AG04449 (cell line): ENCODE results near the gene ASIP.

Experiments
- CTCF ChIA-PET: fragments of 350-600 bp; formaldehyde crosslinking; extraction: SDS; loops from one replicate; lab custom pipeline; 2021; ENCODE audit warnings: antibody characterized with exemption; lab: Yijun Ruan, JAX
- POLR2A ChIA-PET: fragments of 400-600, 350-600 bp; formaldehyde crosslinking; extraction: SDS; loops from one replicate; lab custom pipeline; 2020; ENCODE audit warnings: antibody characterized with exemption, inconsistent platforms; lab: Yijun Ruan, JAX
- DNase-seq: peaks from one replicate; pipeline ENCODE4 v3.0.0-alpha.2; 2010; ENCODE audit warnings: low read depth, low spot score
- H3K4me3 ChIP-seq: 2 replicates; pipeline ENCODE4 v1.5.1; 2011; ENCODE audit warnings: low read depth, mild to moderate bottlenecking, control low read depth, low read length
- TF ChIP-seq, protein P1 (sequence below): IDR thresholded peaks from one replicate; pipeline ENCODE4 v1.5.1; 2011; ENCODE audit warnings: mild to moderate bottlenecking, moderate library complexity, low read length, control low read depth, inconsistent platforms; ENCODE audit not compliant: insufficient read depth; ENCODE audit errors: missing control alignments

Gene ASIP

DNA sequence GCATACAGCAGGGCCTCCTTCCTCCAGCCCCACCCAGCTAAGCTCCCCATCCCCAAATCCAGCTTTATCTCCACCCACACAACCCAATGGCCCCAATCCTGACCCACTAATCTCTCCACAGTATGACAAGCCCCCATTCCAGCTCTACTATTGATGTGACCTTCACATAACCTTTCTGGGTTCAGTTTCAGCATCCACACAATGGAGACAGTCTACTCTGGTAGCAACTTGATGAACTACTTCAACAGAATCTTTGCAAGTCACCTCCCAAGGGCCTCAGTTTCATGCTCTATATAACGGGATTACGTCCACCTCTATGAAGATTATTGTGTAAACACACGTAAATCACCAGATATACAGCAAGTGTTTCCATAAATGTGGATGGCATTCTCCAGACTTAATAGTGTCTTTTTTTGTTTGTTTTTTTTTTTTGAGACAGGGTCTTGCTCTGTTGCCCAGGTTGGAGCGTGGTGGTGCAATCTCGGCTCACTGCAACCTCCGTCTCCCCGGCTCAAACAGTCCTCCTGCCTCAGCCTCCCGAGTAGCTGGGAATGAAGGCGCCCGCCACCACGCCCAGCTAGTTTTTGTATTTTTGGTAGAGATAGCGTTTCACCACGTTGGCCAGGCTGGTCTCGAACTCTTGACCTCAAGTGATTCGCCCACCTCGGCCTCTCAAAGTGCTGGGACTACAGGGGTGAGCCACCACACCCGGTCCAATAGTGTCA, 60.5 kb downstream of the ASIP start:
- ChIA-PET CTCF (interaction anchor here (1.2 to 10.3 kb wide), 6 partner anchors 9 to 176 kb away, joined by 3 to 94 read pairs (median 4); no protein-coding TSS in a partner anchor), POLR2A (interaction anchor here (0.7 to 1.0 kb wide), 2 partner anchors 53 to 83 kb away, joined by 3 read pairs; no protein-coding TSS in a partner anchor)
- H3K4me3 ChIP-seq = peak overlapping the region; percentile 78
- DNase-seq = no peak
- TF ChIP-seq, protein P1, sequence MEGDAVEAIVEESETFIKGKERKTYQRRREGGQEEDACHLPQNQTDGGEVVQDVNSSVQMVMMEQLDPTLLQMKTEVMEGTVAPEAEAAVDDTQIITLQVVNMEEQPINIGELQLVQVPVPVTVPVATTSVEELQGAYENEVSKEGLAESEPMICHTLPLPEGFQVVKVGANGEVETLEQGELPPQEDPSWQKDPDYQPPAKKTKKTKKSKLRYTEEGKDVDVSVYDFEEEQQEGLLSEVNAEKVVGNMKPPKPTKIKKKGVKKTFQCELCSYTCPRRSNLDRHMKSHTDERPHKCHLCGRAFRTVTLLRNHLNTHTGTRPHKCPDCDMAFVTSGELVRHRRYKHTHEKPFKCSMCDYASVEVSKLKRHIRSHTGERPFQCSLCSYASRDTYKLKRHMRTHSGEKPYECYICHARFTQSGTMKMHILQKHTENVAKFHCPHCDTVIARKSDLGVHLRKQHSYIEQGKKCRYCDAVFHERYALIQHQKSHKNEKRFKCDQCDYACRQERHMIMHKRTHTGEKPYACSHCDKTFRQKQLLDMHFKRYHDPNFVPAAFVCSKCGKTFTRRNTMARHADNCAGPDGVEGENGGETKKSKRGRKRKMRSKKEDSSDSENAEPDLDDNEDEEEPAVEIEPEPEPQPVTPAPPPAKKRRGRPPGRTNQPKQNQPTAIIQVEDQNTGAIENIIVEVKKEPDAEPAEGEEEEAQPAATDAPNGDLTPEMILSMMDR = no peak

DNA sequence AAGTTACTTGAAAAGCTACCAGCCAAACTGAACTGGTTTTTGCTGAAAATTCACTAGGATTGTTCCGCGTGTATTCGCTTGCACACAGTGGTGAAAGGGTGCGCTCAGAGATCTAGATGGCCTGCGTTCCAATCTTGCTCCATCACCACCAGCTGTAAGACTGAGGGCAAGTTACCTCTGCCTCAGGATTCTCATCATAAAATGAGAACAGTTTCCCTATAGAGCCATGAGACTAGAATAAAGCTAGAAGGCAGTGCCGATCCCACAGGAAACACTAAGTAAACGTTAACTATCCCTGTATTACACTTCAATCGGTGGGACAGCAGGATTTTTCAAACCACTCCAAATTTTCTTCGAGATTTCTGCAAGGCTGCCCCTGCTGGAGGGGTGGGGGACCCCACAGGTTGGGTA, 61.1 kb downstream of the ASIP start:
- no peak for DNase-seq
- TF ChIP-seq, protein P1 = no peak
- ChIA-PET CTCF (interaction anchor here (1.2 to 10.3 kb wide), 6 partner anchors 10 to 176 kb away, joined by 3 to 94 read pairs (median 4); no protein-coding TSS in a partner anchor), POLR2A (interaction anchor here (0.7 to 1.0 kb wide), 3 partner anchors 11 to 84 kb away, joined by 3 to 5 read pairs (median 3); no protein-coding TSS in a partner anchor)
- H3K4me3 ChIP-seq = peak overlapping the region; percentile 78

- ChIA-PET POLR2A (interaction anchor here (0.7 to 1.0 kb wide), 3 partner anchors 10 to 84 kb away, joined by 3 to 5 read pairs (median 3); no protein-coding TSS in a partner anchor), CTCF (interaction anchor here (0.7 to 10.3 kb wide), 7 partner anchors 8 to 209 kb away, joined by 3 to 94 read pairs (median 3); no protein-coding TSS in a partner anchor)
- peak within 1 kb of the TSS; percentile 78 for H3K4me3 ChIP-seq
- peak; percentile 60 for DNase-seq
- TF ChIP-seq, protein P1 = no peak
Measured at GRCh38 chr20:34302723-34303533, 61.7 kb downstream of the ASIP start, which contains the start of gene AHCY. Gene AHCY, minus strand, starts transcription at chr20:34303355. Its CDS starts 85 bp downstream, at chr20:34303270.

DNA sequence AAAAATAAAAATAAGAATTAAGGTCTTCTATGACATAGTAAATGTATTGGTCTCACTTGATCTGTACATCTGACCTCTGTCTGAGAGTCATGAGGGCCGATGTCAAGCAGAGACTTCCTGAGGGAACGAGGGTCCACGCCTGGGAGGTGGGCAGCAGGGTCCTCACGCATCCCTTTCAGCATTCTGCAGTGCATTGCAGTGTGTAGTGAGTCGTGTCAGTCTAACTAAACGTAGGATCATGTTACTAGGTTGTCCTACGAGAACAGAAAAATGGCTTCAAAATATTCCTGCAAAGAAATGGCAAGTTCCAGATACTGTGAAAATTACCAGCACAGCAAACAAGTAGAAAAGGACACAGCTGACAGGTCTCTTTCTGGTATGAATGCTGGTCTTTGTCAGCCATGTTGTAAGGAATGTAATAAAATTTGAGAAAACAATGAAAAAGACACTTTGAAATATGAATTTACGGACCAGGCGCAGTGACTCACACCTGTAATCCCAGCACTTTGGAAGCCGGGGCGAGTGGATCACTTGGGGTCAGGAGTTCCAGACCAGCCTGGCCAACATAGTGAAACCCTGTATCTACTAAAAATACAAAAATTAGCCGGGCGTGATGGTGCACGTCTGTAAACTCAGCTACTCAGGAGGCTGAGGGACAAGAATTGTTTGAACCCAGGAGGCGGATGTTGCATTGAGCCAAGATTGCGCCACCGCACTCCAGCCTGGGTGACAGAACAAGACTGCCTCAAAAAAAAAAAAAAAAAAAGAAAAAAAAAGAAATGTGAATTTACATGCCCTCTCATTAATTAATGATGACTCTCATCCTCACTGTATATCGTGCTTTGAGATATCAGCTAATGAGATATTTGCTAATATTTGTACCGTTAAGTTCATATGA, 64.4 kb downstream of the ASIP start:
- CTCF ChIA-PET = interaction anchor here (2.7 kb wide), 1 partner anchor 115 kb away, joined by 10 read pairs; no protein-coding TSS in a partner anchor
- no peak overlapping the region for H3K4me3 ChIP-seq
- POLR2A ChIA-PET = no interaction called here
- TF ChIP-seq, protein P1 = no peak
- no peak for DNase-seq

DNA sequence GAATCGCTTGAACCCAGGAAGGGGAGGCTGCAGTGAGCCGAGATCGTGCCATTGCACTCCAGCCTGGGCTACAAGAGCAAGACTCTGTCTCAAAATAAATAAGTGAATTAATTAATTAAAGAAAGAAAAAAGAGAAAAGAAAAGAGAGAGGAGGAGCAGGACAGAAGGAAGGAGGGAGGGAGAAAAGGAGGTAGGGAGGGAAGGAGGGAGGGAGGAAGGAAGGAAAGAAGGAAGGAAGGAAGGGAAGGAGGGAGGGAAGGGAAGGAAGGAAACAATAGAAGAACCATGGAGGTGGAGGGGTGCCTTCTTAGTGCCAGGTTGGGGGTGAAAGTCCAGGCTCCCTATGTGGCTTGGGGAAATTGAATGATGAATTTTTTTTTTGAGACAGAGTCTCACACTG, 68.5 kb downstream of the ASIP start:
- no peak overlapping the region for H3K4me3 ChIP-seq
- ChIA-PET POLR2A (no interaction called here), CTCF (interaction anchor here (0.8 to 4.4 kb wide), 4 partner anchors 9 to 213 kb away, joined by 3 to 23 read pairs (median 12); no protein-coding TSS in a partner anchor)
- TF ChIP-seq, protein P1 = no peak
- no peak for DNase-seq
